Measurements from ENCODE around the gene EFNA1. TPM values are rescaled to one million over a fixed set of nuclear protein-coding genes. Genes with fewer than 3 reads are reported as not detected.

Gene EFNA1
- total and polyA plus RNA-seq, 2 of the 4 experiments (the other 2 are of a cell fraction) = 0.90 to 1.6 TPM

DNA sequence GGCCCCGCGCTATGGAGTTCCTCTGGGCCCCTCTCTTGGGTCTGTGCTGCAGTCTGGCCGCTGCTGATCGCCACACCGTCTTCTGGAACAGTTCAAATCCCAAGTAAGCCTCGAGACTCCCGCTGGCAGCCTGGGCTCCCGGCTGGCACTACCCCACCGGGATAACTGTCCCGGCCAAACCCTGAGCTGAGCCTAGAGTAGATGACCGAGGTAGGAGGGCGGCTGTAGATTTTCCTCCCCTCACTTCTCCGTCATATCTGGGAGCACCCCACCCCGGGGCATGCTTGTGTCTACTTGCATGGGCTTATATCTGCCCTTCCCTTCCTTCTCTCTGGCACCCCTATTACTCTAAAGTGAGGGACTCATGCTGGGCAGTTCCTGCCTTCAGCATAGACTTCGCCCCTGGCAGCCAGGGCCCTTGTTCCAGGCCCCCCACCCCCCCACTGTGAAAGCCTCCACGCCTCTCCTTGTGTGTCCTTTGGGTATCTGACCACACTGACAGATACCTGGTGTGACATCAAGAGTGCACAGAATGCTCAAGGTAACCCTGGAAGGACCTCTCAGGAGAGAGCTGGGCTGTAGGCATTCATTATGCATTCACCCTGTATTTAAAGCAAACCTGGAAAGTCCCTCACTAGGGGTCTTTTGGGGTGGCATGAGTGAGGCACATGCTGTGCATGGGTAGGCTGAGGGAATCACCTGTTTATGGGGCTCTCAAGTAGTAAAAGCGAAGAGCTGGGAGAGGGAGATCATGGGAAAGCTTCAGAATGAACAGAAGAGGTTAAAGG is 485 bp downstream of the EFNA1 start:
- Histone ChIP-seq H3K4me3 (ENCODE audit: insufficient read depth, low read depth, low read length) (peak overlapping the region; percentile 47), H2AK9ac (replicated peaks; ENCODE audit: low read depth, low read length, poor library complexity) (peak overlapping the region; percentile 79), H3K36me3 (ENCODE audit: control insufficient read depth, insufficient read depth, low read length) (peaks cover 2% of the 10 kb centered on the region; the same call in 1 of the 2 replicates), H2AFZ (replicated peaks; ENCODE audit: low read length, poor library complexity) (peak overlapping the region; percentile 88), H4K20me1 (ENCODE audit: insufficient read depth, low read length) (peaks cover 2% of the 10 kb centered on the region), H3K4me1 (ENCODE audit: control insufficient read depth, insufficient read depth, low read length) (peaks cover 22% of the 10 kb centered on the region), H3K27ac (ENCODE audit: insufficient read depth, low read length) (no peak overlapping the region; the same call in 1 of the 2 replicates), H3K18ac (ENCODE audit: low read depth, low read length) (no peak overlapping the region; the same call in 1 of the 2 replicates), H3K9me1 (ENCODE audit: insufficient read depth, low read length) (peaks cover 8% of the 10 kb centered on the region; the same call in 1 of the 2 replicates), H3K23ac (ENCODE audit: low read depth, low read length) (peak overlapping the region; percentile 75; the same call in 1 of the 2 replicates), H2BK120ac (ENCODE audit: low read depth, low read length) (no peak overlapping the region), H3K27me3 (ENCODE audit: control insufficient read depth, insufficient read depth, low read length) (peaks cover 40% of the 10 kb centered on the region), H3K9me3 (ENCODE audit: control insufficient read depth, insufficient read depth, low read length) (no peaks in the 10 kb centered on the region), H2BK15ac (ENCODE audit: low read depth, low read length) (no peak overlapping the region), H4K5ac (ENCODE audit: low read depth, low read length) (no peak overlapping the region), H2AK5ac (ENCODE audit: low read depth, low read length) (no peak overlapping the region), H3K4ac (ENCODE audit: low read depth, low read length) (no peak overlapping the region; the same call in 1 of the 2 replicates), H4K8ac (ENCODE audit: low read depth in 2 of 2, low read length in 2 of 2) (no peak overlapping the region), H3K14ac (replicated peaks; ENCODE audit: low read depth, low read length) (no peak overlapping the region), H4K91ac (ENCODE audit: insufficient read depth, low read depth, low read length) (no peak overlapping the region), H3K79me1 (ENCODE audit: low read depth in 1 of 2, low read length in 2 of 2) (no peaks in the 10 kb centered on the region), H3K4me2 (ENCODE audit: low read depth, low read length) (peak overlapping the region; percentile 77), H2BK5ac (ENCODE audit: low read depth, low read length, poor library complexity, severe bottlenecking) (no peak overlapping the region), H3K9ac (ENCODE audit: low read depth, low read length) (peak overlapping the region; percentile 70), H2BK20ac (ENCODE audit: low read depth, low read length) (no peak overlapping the region), H3K56ac (ENCODE audit: extremely low read depth, insufficient read depth, low read length) (no peak overlapping the region)
- ATAC-seq (ENCODE audit: low read depth) (peak; percentile 5), DNase-seq (no peak)
- 20% methylated on average over 2 of the region's 17 CpGs; no CpG with 5 or more reads in 1 of the 2 experiments for WGBS, 2 experiments (ENCODE audit: extremely low coverage in 2 of 2, insufficient read length in 1 of 2)
- dilution Hi-C loops (cut with HindIII; ENCODE audit: low sequenced_read_pairs, unreplicated experiment) = no loop called here
- BruUV-seq (replicated peaks) = no TSS peak
- POLR2A ChIA-PET (ENCODE audit: unreplicated experiment) = no interaction called here
- CTCF ChIA-PET = no interaction called here
- TF ChIP-seq, protein P1, sequence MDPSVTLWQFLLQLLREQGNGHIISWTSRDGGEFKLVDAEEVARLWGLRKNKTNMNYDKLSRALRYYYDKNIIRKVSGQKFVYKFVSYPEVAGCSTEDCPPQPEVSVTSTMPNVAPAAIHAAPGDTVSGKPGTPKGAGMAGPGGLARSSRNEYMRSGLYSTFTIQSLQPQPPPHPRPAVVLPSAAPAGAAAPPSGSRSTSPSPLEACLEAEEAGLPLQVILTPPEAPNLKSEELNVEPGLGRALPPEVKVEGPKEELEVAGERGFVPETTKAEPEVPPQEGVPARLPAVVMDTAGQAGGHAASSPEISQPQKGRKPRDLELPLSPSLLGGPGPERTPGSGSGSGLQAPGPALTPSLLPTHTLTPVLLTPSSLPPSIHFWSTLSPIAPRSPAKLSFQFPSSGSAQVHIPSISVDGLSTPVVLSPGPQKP (IDR thresholded peaks at IDR 0.05; ENCODE audit: borderline replicate concordance, low read depth, low read length) = no peak
- TF ChIP-seq MAFK (IDR thresholded peaks at IDR 0.05; ENCODE audit: low read depth, low read length) = no peak
- TF ChIP-seq MAZ (IDR thresholded peaks at IDR 0.05; ENCODE audit: borderline replicate concordance, low read depth, low read length) = 0 out of 2 replicates have a peak, but pooled peaks have one; percentile 2
- TF ChIP-seq MXI1 (IDR thresholded peaks at IDR 0.05; ENCODE audit: borderline replicate concordance, low read depth, low read length) = no peak
- in situ Hi-C loops (cut with MboI; ENCODE audit: low sequenced_read_pairs) = no loop called here
- intact Hi-C loops (cut with micrococcal nuclease) = loop anchor here (5.0 kb wide), 1 partner anchor 36 kb away; no protein-coding TSS in a partner anchor
